ENCODE measurements around the gene SETBP1.

SETBP1 gene

GRCh38 chr18:44946529-44947113, 265.9 kb downstream of the SETBP1 start:
- DNase-seq, result no peak

- no peak for DNase-seq
Measured at GRCh38 chr18:44949967-44950366, 269.3 kb downstream of the SETBP1 start.

- no peak for DNase-seq
Measured at GRCh38 chr18:44950685-44951195, 270.1 kb downstream of the SETBP1 start.

GRCh38 chr18:44951748-44952147, 271.1 kb downstream of the SETBP1 start:
- DNase-seq, result no peak

- DNase-seq, result no peak
Measured at GRCh38 chr18:44954257-44954656, 273.6 kb downstream of the SETBP1 start.

GRCh38 chr18:44955825-44956224, 275.1 kb downstream of the SETBP1 start:
- no peak for DNase-seq

GRCh38 chr18:44957025-44957424, 276.3 kb downstream of the SETBP1 start:
- no peak for DNase-seq

- DNase-seq, result no peak
Measured at GRCh38 chr18:44957461-44957860, 276.8 kb downstream of the SETBP1 start.

GRCh38 chr18:44958040-44958439, 277.4 kb downstream of the SETBP1 start:
- DNase-seq, result no peak

- DNase-seq, result no peak
Measured at GRCh38 chr18:44958455-44958854, 277.8 kb downstream of the SETBP1 start.

- DNase-seq, result no peak
Measured at GRCh38 chr18:44959013-44959412, 278.3 kb downstream of the SETBP1 start.

- DNase-seq, result no peak
Measured at GRCh38 chr18:44960580-44960979, 279.9 kb downstream of the SETBP1 start.

- DNase-seq, result no peak
Measured at GRCh38 chr18:44961288-44961995, 280.8 kb downstream of the SETBP1 start.

- no peak for DNase-seq
Measured at GRCh38 chr18:44967599-44967998, 286.9 kb downstream of the SETBP1 start.

GRCh38 chr18:44968336-44968735, 287.6 kb downstream of the SETBP1 start:
- DNase-seq, result no peak

GRCh38 chr18:44969214-44969795, 288.6 kb downstream of the SETBP1 start:
- DNase-seq, result no peak

GRCh38 chr18:44973282-44973681, 292.6 kb downstream of the SETBP1 start:
- DNase-seq, result no peak

GRCh38 chr18:44974174-44974573, 293.5 kb downstream of the SETBP1 start:
- DNase-seq, result no peak

- DNase-seq, result no peak
Measured at GRCh38 chr18:44977856-44978255, 297.2 kb downstream of the SETBP1 start.

GRCh38 chr18:44979748-44980147, 299.1 kb downstream of the SETBP1 start:
- DNase-seq, result no peak

GRCh38 chr18:44981121-44981520, 300.4 kb downstream of the SETBP1 start:
- DNase-seq, result no peak

GRCh38 chr18:44986933-44987332, 306.2 kb downstream of the SETBP1 start:
- DNase-seq, result no peak

- no peak for DNase-seq
Measured at GRCh38 chr18:44987371-44987770, 306.7 kb downstream of the SETBP1 start.
